K562 (cell line): ENCODE measurements around the gene ARHGAP12. TPM values are rescaled to one million over a fixed set of nuclear protein-coding genes. Genes with fewer than 3 reads are reported as not detected.

Source experiments
- ARID3A ChIP-seq: IDR thresholded peaks from 2 replicates; pipeline ENCODE4 v1.6.1; 2012; ENCODE audit warnings: low read depth, low read length, improper control_type of control experiment, borderline replicate concordance
- ARID4B ChIP-seq: sonication (generic); formaldehyde crosslinking; IDR thresholded peaks from 2 replicates; pipeline ENCODE4 v1.8.0; 2022; ENCODE audit warnings: mild to moderate bottlenecking, missing genetic modification reagents
- ETS1 ChIP-seq: conservative IDR thresholded peaks from 2 replicates; pipeline ENCODE4 v1.6.1; 2011; ENCODE audit warnings: low read depth, mild to moderate bottlenecking, low read length; ENCODE audit not compliant: control insufficient read depth
- EZH2 ChIP-seq: IDR thresholded peaks from 2 replicates; pipeline ENCODE4 v1.6.1; 2012; ENCODE audit warnings: low read depth, mild to moderate bottlenecking, inconsistent platforms, low read length, borderline replicate concordance
- HMGXB4 ChIP-seq: sonication (generic); formaldehyde crosslinking; IDR thresholded peaks from 2 replicates; pipeline ENCODE4 v1.8.1; 2023; ENCODE audit warnings: mild to moderate bottlenecking, missing genetic modification reagents
- RCOR1 ChIP-seq, 2 experiments: IDR thresholded peaks; 2 replicates each; pipeline ENCODE4 v1.6.1; 2012; ENCODE audit warnings: low read depth in 2 of 2, low read length in 2 of 2, borderline replicate concordance in 1 of 2, improper control_type of control experiment in 1 of 2
- SUPT5H ChIP-seq: fragments of 450-650 bp; IDR thresholded peaks from 2 replicates; pipeline ENCODE4 v1.6.1; 2016
- THAP12 ChIP-seq: fragments of 250-450 bp; sonication (Bioruptor Pico); IDR thresholded peaks from 2 replicates; pipeline ENCODE4 v1.9.0; 2021; ENCODE audit warnings: mild to moderate bottlenecking, inconsistent platforms
- YY1 ChIP-seq, 3 experiments: IDR thresholded peaks; 2 replicates each; pipeline ENCODE4 v1.6.1; 2011; ENCODE audit warnings: low read length in 2 of 3, mild to moderate bottlenecking in 2 of 3, moderate library complexity in 2 of 3, borderline replicate concordance in 1 of 3, control low read depth in 1 of 3, low read depth in 1 of 3; ENCODE audit not compliant: insufficient read depth in 3 of 3, insufficient replicate concordance in 2 of 3, control insufficient read depth in 1 of 3, insufficient read length in 1 of 3; ENCODE audit errors: extremely low read depth in 1 of 3
- ZBTB26 ChIP-seq: fragments of 450-650 bp; formaldehyde crosslinking; IDR thresholded peaks from 2 replicates; pipeline ENCODE4 v1.4.0; 2022; ENCODE audit warnings: missing genetic modification characterization
- ZC3H4 ChIP-seq: sonication (generic); formaldehyde crosslinking; IDR thresholded peaks from 2 replicates; pipeline ENCODE4 v1.9.0; 2021; ENCODE audit warnings: missing genetic modification reagents, borderline replicate concordance
- ZSCAN29 ChIP-seq: fragments of 450-650 bp; IDR thresholded peaks from 2 replicates; pipeline ENCODE4 v1.6.1; 2017
- polyA plus RNA-seq, 8 experiments: library from polyadenylated mRNA; depleted of rRNA in 4 of 8; stranded (reverse) in 5 of 8; unstranded in 3 of 8; fragments of >200 nt; fragmentation: Nextera tagmentation in 2 of 8; fragmentation: Illumina TruSeq in 1 of 8; extraction: Ambion mirVana in 2 of 8; extraction: Trizol in 1 of 8; gene quantifications; 2 replicates each; pipeline versions ENCODE4 v1.2.1 to v1.2.3, GENCODE V29; 2011 to 2014; ENCODE audit warnings: inconsistent platforms in 1 of 8, missing spikeins in 1 of 8
- total RNA-seq, 7 experiments: library from RNA; depleted of rRNA in 6 of 7; stranded (reverse); fragments of >200 nt in 6 of 7; fragmentation: Illumina TruSeq in 2 of 7; extraction: Trizol in 2 of 7; gene quantifications; 2 replicates each; pipeline versions ENCODE4 v1.2.1 to v1.2.3, GENCODE V29; 2011 to 2021; ENCODE audit warnings: low replicate concordance in 1 of 7

Gene ARHGAP12
- total and polyA plus RNA-seq, 9 of the 15 experiments (the other 6 are each of a cell fraction or from before 2014, with no cell fraction given), result 4.4 to 18.7 (median 10.1) TPM

GRCh38 chr10:31927884-31928548 lies 615 bp downstream of the ARHGAP12 start (continued):
- TF ChIP-seq ARID4B, result no peak; the same call in 1 of the 2 replicates
- TF ChIP-seq ARID3A, result no peak
- TF ChIP-seq SUPT5H, result no peak
- TF ChIP-seq HMGXB4 (CRISPR knock-in tag), result no peak
- 0 out of 2 replicates have a peak, but pooled peaks have one; percentile 22 for TF ChIP-seq ZSCAN29
- no peak for TF ChIP-seq ZC3H4 (CRISPR knock-in tag)
- no peak for TF ChIP-seq EZH2
- peak; percentile 6 to 47; a peak in 1 of 4 replicates for TF ChIP-seq RCOR1 (IDR thresholded peaks at IDR 0.05; ENCODE audit: borderline replicate concordance in 1 of 2, low read depth in 2 of 2, low read length in 2 of 2)
- TF ChIP-seq ZBTB26 (CRISPR knock-in tag), result no peak
- TF ChIP-seq YY1 (IDR thresholded peaks at IDR 0.05; ENCODE audit: borderline replicate concordance in 1 of 3, control insufficient read depth in 1 of 3, extremely low read depth in 1 of 3, insufficient read depth in 3 of 3, insufficient read length in 1 of 3, insufficient replicate concordance in 2 of 3, low read depth in 1 of 3, low read length in 2 of 3), result peak in 2 of 3 experiments; percentile 6 to 33
- 0 out of 2 replicates have a peak, but pooled peaks have one; percentile 9 for TF ChIP-seq ETS1
- no peak for TF ChIP-seq THAP12 (CRISPR knock-in tag)
